AG09309 (cell line): Measurements from ENCODE around the gene PA2G4.
"Not testable (repeated sequence)": the region's sequence is repeated elsewhere in the genome, so short reads cannot be mapped to it uniquely, and the experiment has no call there.

Experiments
- DNase-seq: peaks from one replicate; pipeline ENCODE4 v3.0.0-alpha.2; 2010; ENCODE audit warnings: low read depth
- H3K4me3 ChIP-seq: 2 replicates; pipeline ENCODE4 v1.5.1; 2011; ENCODE audit warnings: mild to moderate bottlenecking, low read depth, low read length, moderate library complexity; ENCODE audit not compliant: control insufficient read depth
- CTCF ChIP-seq: IDR thresholded peaks from 2 replicates; pipeline ENCODE4 v1.5.1; 2011; ENCODE audit warnings: mild to moderate bottlenecking, low read depth, low read length, inconsistent platforms; ENCODE audit not compliant: insufficient read depth, control insufficient read depth; ENCODE audit errors: missing control alignments

Gene PA2G4

GRCh38 chr12:56104109-56104814 lies at the start of gene PA2G4:
Gene PA2G4 (plus strand): TSS chr12:56104559. CDS start chr12:56104738, 179 bp downstream.
- no peak for TF ChIP-seq CTCF
- peak; percentile 90 for DNase-seq
- peak within 1 kb of the TSS; percentile 95 for H3K4me3 ChIP-seq

GRCh38 chr12:56059964-56060363 lies 44.4 kb upstream of the PA2G4 start:
- not testable (repeated sequence) for DNase-seq, H3K4me3 ChIP-seq

- no peak for TF ChIP-seq CTCF
- no peak for DNase-seq
- H3K4me3 ChIP-seq = no peak overlapping the region
These were observed 42.4 kb upstream of the PA2G4 start for GRCh38 chr12:56061982-56062381.

GRCh38 chr12:56062996-56063395 lies 41.4 kb upstream of the PA2G4 start:
- no peak for TF ChIP-seq CTCF
- no peak for DNase-seq

GRCh38 chr12:56071648-56072047 lies 32.7 kb upstream of the PA2G4 start:
- TF ChIP-seq CTCF = no peak
- no peak for DNase-seq
- H3K4me3 ChIP-seq = no peak overlapping the region

More at GRCh38 chr12:56062996-56063395, 41.4 kb upstream of the PA2G4 start:
- H3K4me3 ChIP-seq = no peak overlapping the region

GRCh38 chr12:56074396-56074795 lies 30.0 kb upstream of the PA2G4 start:
- DNase-seq = no peak
- no peak for TF ChIP-seq CTCF
- H3K4me3 ChIP-seq = no peak overlapping the region

GRCh38 chr12:56077966-56078365 lies 26.4 kb upstream of the PA2G4 start:
- not testable (repeated sequence) for DNase-seq

GRCh38 chr12:56078427-56078826 lies 25.9 kb upstream of the PA2G4 start:
- DNase-seq = no peak
- no peak for TF ChIP-seq CTCF
- no peak overlapping the region for H3K4me3 ChIP-seq

More at GRCh38 chr12:56077966-56078365, 26.4 kb upstream of the PA2G4 start:
- not testable (repeated sequence) for H3K4me3 ChIP-seq
